Spleen (tissue), 11 donors: ENCODE results near the gene UGT1A3. TPM values are rescaled to one million over a fixed set of nuclear protein-coding genes. Genes with fewer than 3 reads are reported as not detected.

Source experiments
- DNase-seq: peaks from one replicate; pipeline ENCODE4 v3.0.0-alpha.2; 2020
- H3K27ac ChIP-seq, 8 donors: fragments of 200-600 bp; sonication (generic) in 7 of 8; 1 replicate in 4 of 8; 2 replicates in 4 of 8; pipeline versions ENCODE4 v1.5.0 to v1.8.0; 2016 to 2021; ENCODE audit warnings: inconsistent platforms in 4 of 8, mild to moderate bottlenecking in 4 of 8, moderate library complexity in 1 of 8
- H3K27me3 ChIP-seq, 7 donors: fragments of 200-600 bp; sonication (generic) in 6 of 7; replicated peaks in 1 of 7; 1 replicate in 4 of 7; 2 replicates in 3 of 7; pipeline versions ENCODE4 v1.5.0 to v1.8.0; 2016 to 2021; ENCODE audit warnings: inconsistent platforms in 3 of 7, mild to moderate bottlenecking in 1 of 7
- H3K36me3 ChIP-seq, 6 donors: fragments of 200-600 bp; sonication (generic) in 5 of 6; 1 replicate in 4 of 6; 2 replicates in 2 of 6; pipeline versions ENCODE4 v1.5.0 to v1.8.0; 2016 to 2021; ENCODE audit warnings: inconsistent platforms in 2 of 6
- H3K4me1 ChIP-seq, 6 donors: fragments of 200-600 bp; sonication (generic) in 5 of 6; 1 replicate in 3 of 6; 2 replicates in 3 of 6; pipeline versions ENCODE4 v1.5.0 to v1.8.0; 2016 to 2021; ENCODE audit warnings: inconsistent platforms in 3 of 6
- H3K4me3 ChIP-seq, 8 donors: fragments of 200-600 bp; sonication (generic) in 7 of 8; 1 replicate in 4 of 8; 2 replicates in 4 of 8; pipeline versions ENCODE4 v1.5.0 to v1.8.0; 2016 to 2021; ENCODE audit warnings: inconsistent platforms in 4 of 8, mild to moderate bottlenecking in 4 of 8, moderate library complexity in 2 of 8
- H3K9me3 ChIP-seq, 8 donors: fragments of 200-600 bp; sonication (generic) in 7 of 8; 1 replicate in 4 of 8; 2 replicates in 4 of 8; pipeline versions ENCODE4 v1.5.0 to v1.8.0; 2016 to 2021; ENCODE audit warnings: inconsistent platforms in 4 of 8
- CTCF ChIP-seq, 11 experiments: fragments of 200-600 bp in 7 of 11; fragments of 450-650 bp in 4 of 11; sonication (generic) in 4 of 11; IDR thresholded peaks in 8 of 11; conservative IDR thresholded peaks in 3 of 11; 1 replicate in 7 of 11; 2 replicates in 4 of 11; pipeline versions ENCODE4 v1.4.0 to v1.8.0; 2016 to 2021; ENCODE audit warnings: antibody characterized with exemption in 11 of 11, inconsistent platforms in 4 of 11, mild to moderate bottlenecking in 1 of 11
- POLR2A ChIP-seq, 3 donors: fragments of 450-650 bp; IDR thresholded peaks; one replicate each; pipeline ENCODE4 v1.5.1; 2017; ENCODE audit warnings: antibody characterized with exemption in 3 of 3, mild to moderate bottlenecking in 1 of 3
- POLR2AphosphoS5 ChIP-seq, 3 donors: sonication (generic); formaldehyde crosslinking; IDR thresholded peaks; one replicate each; pipeline ENCODE4 v1.5.1; 2017; ENCODE audit warnings: antibody characterized with exemption in 3 of 3
- WGBS, 5 donors: extraction: QIAGEN DNeasy Blood & Tissue Kit in 3 of 5; methylation state at CpG; one replicate each; pipeline versions ENCODE4 v1.1.5 to v1.1.7; 2013 to 2018; 5-methylcytosine and 5-hydroxymethylcytosine counted together
- intact Hi-C: fragments of 100-400 bp; cut with DNase I; formaldehyde crosslinking; loops from one replicate; pipeline ENCODE4 v1.15.0; 2023; ENCODE audit warnings: low total_unique reads
- polyA plus RNA-seq, 3 donors: library from polyadenylated mRNA; stranded (reverse); fragments of 200-250 nt; gene quantifications; one replicate each; pipeline ENCODE4 v1.2.1, GENCODE V29; 2013
- total RNA-seq, 7 donors: library from RNA; depleted of rRNA in 3 of 7; stranded (reverse); fragments of >200 nt in 3 of 7; fragmentation: NEBNext Ultra II Directional in 4 of 7; extraction: Animal tissue kit (Norgen Biotek cat#: 25700) in 4 of 7; gene quantifications; one replicate each; pipeline versions ENCODE4 v1.1.0 to v1.2.1, GENCODE V29; 2016 to 2021
- donor health status: healthy with polysubstance abuse.
- donor health status: DM: no; HTN: no; CAD: no; lungs with moderate emphysema.
- donor health status: DM: no; HTN: no; CAD: no.
- donor health status: Bipolar disorder and iron deficiency.
- donor health status: healthy.
- donor health status: DM: no; HTN: no; CAD: no.
- donor health status: DM: yes; HTN: yes; CAD: no.

Gene UGT1A3
- total and polyA plus RNA-seq, 10 donors: not detected

- intact Hi-C loops: no loop called here
- H3K27ac ChIP-seq: no peak overlapping the region
- peaks cover 0 to 14% (median 2%) of the 10 kb centered on the region in 8 donors for H3K9me3 ChIP-seq
- H3K27me3 ChIP-seq: peaks cover 0 to 4% (median 0%) of the 10 kb centered on the region in 7 donors
- H3K36me3 ChIP-seq: no peaks in the 10 kb centered on the region
- TF ChIP-seq POLR2AphosphoS5 (IDR thresholded peaks at IDR 0.05) (no peak), CTCF (IDR thresholded peaks at IDR 0.05 in 8 of 11, conservative IDR thresholded peaks at IDR 0.05 in 3 of 11) (no peak), POLR2A (IDR thresholded peaks at IDR 0.05) (no peak)
- WGBS, 5 donors: 55 to 67% (median 64%) methylated on average over 3 of the region's 3 CpGs
- H3K4me1 ChIP-seq: no peaks in the 10 kb centered on the region
- DNase-seq: no peak
- no peak overlapping the region for H3K4me3 ChIP-seq
These were observed 26.6 kb upstream of the UGT1A3 start for GRCh38 chr2:233702238-233702637.

- no peaks in the 10 kb centered on the region for H3K4me1 ChIP-seq
- peaks cover 0 to 9% (median 0%) of the 10 kb centered on the region in 7 donors for H3K27me3 ChIP-seq
- peaks cover 0 to 14% (median 2%) of the 10 kb centered on the region in 8 donors for H3K9me3 ChIP-seq
- no peak overlapping the region for H3K27ac ChIP-seq
- no peak for TF ChIP-seq POLR2A (IDR thresholded peaks at IDR 0.05)
- TF ChIP-seq POLR2AphosphoS5 (IDR thresholded peaks at IDR 0.05): no peak
- TF ChIP-seq CTCF (IDR thresholded peaks at IDR 0.05 in 8 of 11, conservative IDR thresholded peaks at IDR 0.05 in 3 of 11): no peak
- intact Hi-C loops: no loop called here
- H3K36me3 ChIP-seq: no peaks in the 10 kb centered on the region
- no peak for DNase-seq
- H3K4me3 ChIP-seq: no peak overlapping the region
- WGBS, 5 donors: 66 to 73% (median 67%) methylated on average over 4 of the region's 4 CpGs
These were observed 22.8 kb upstream of the UGT1A3 start for GRCh38 chr2:233705911-233706506.

- no peaks in the 10 kb centered on the region for H3K36me3 ChIP-seq
- 3 to 96% (median 54%) methylated on average over 1 of the region's 1 CpG for WGBS, 5 donors
- H3K27ac ChIP-seq: no peak overlapping the region
- no peaks in the 10 kb centered on the region for H3K4me1 ChIP-seq
- no peak for TF ChIP-seq POLR2A (IDR thresholded peaks at IDR 0.05)
- TF ChIP-seq CTCF (IDR thresholded peaks at IDR 0.05 in 8 of 11, conservative IDR thresholded peaks at IDR 0.05 in 3 of 11): no peak
- TF ChIP-seq POLR2AphosphoS5 (IDR thresholded peaks at IDR 0.05): no peak
- H3K9me3 ChIP-seq: peaks cover 0 to 14% (median 2%) of the 10 kb centered on the region in 8 donors
- intact Hi-C loops: no loop called here
- no peak overlapping the region for H3K4me3 ChIP-seq
- peaks cover 0 to 9% (median 0%) of the 10 kb centered on the region in 7 donors for H3K27me3 ChIP-seq
- no peak for DNase-seq
These were observed 22.1 kb upstream of the UGT1A3 start for GRCh38 chr2:233706720-233707119.

- intact Hi-C loops: no loop called here
- H3K27ac ChIP-seq: no peak overlapping the region
- WGBS, 5 donors: 74 to 84% (median 79%) methylated on average over 10 of the region's 10 CpGs
These were observed 20.8 kb upstream of the UGT1A3 start for GRCh38 chr2:233707940-233708644.

More at GRCh38 chr2:233707940-233708644, 20.8 kb upstream of the UGT1A3 start:
- no peak overlapping the region for H3K4me3 ChIP-seq
- H3K4me1 ChIP-seq: no peaks in the 10 kb centered on the region
- TF ChIP-seq CTCF (IDR thresholded peaks at IDR 0.05 in 8 of 11, conservative IDR thresholded peaks at IDR 0.05 in 3 of 11) (no peak), POLR2AphosphoS5 (IDR thresholded peaks at IDR 0.05) (no peak), POLR2A (IDR thresholded peaks at IDR 0.05) (no peak)
- peaks cover 0 to 14% (median 2%) of the 10 kb centered on the region in 8 donors for H3K9me3 ChIP-seq
- no peak for DNase-seq
- no peaks in the 10 kb centered on the region for H3K36me3 ChIP-seq
- H3K27me3 ChIP-seq: peaks cover 0 to 14% (median 0%) of the 10 kb centered on the region in 7 donors
